ENCODE results near the gene SLC15A3. TPM values are rescaled to one million over a fixed set of nuclear protein-coding genes. Genes with fewer than 3 reads are reported as not detected.
A peak's percentile ranks its signal among the peaks of the same experiment; 100 is the strongest.

Gene SLC15A3
- total RNA-seq, 4 donors from 2014 or later: 24.1 to 61.0 (median 29.9) TPM

GRCh38 chr11:60924110-60924905 lies 27.7 kb downstream of the SLC15A3 start, which contains the start of gene TMEM132A:
Gene TMEM132A, plus strand, starts transcription at chr11:60924460. Its CDS starts 174 bp downstream, at chr11:60924634.
- H3K9me3 ChIP-seq: no peaks in the 10 kb centered on the region
- H3K36me3 ChIP-seq: peaks cover 34 to 42% (median 40%) of the 10 kb centered on the region in 4 donors
- H3K27ac ChIP-seq (replicated peaks in 1 of 4): peak within 1 kb of the TSS in 1 of 4 donors; percentile 12
- peak within 1 kb of the TSS; percentile 60 to 74 (median 73) for H3K4me3 ChIP-seq
- peaks cover 28 to 36% (median 31%) of the 10 kb centered on the region in 4 donors for H3K4me1 ChIP-seq
- intact Hi-C loops (cut with DNase I): no loop called here
- TF ChIP-seq POLR2AphosphoS5 (IDR thresholded peaks at IDR 0.05) (peak in 1 of 2 donors; percentile 74), POLR2A (IDR thresholded peaks at IDR 0.05; ENCODE audit: low read depth) (no peak), CTCF (IDR thresholded peaks at IDR 0.05) (peak in 1 of 3 experiments; percentile 9)
- peaks cover 0 to 35% (median 7%) of the 10 kb centered on the region in 4 donors for H3K27me3 ChIP-seq
- no peak for DNase-seq (ENCODE audit: extremely low spot score)
- WGBS: 1% methylated on average over 20 of the region's 69 CpGs

- H3K4me1 ChIP-seq: peaks cover 33 to 41% (median 36%) of the 10 kb centered on the region in 4 donors
- peak overlapping the region; percentile 60 to 74 (median 73) for H3K4me3 ChIP-seq
- 40% methylated on average over 1 of the region's 6 CpGs for WGBS
- H3K36me3 ChIP-seq: peaks cover 34 to 42% (median 39%) of the 10 kb centered on the region in 4 donors
- intact Hi-C loops (cut with DNase I): no loop called here
- no peak for TF ChIP-seq POLR2A (IDR thresholded peaks at IDR 0.05; ENCODE audit: low read depth)
- no peak for TF ChIP-seq EP300 (IDR thresholded peaks at IDR 0.05)
- TF ChIP-seq CTCF (IDR thresholded peaks at IDR 0.05): no peak
- TF ChIP-seq POLR2AphosphoS5 (IDR thresholded peaks at IDR 0.05): no peak
- H3K27ac ChIP-seq (replicated peaks in 1 of 4): no peak overlapping the region
- DNase-seq (ENCODE audit: extremely low spot score): no peak
- H3K9me3 ChIP-seq: no peaks in the 10 kb centered on the region
- peaks cover 0 to 35% (median 7%) of the 10 kb centered on the region in 4 donors for H3K27me3 ChIP-seq
Measured at GRCh38 chr11:60923800-60924109, 28.2 kb downstream of the SLC15A3 start.

- Histone ChIP-seq H3K27me3 (peaks cover 0 to 35% (median 7%) of the 10 kb centered on the region in 4 donors), H3K27ac (replicated peaks in 1 of 4) (no peak overlapping the region), H3K4me1 (peaks cover 37 to 44% (median 40%) of the 10 kb centered on the region in 4 donors), H3K36me3 (peaks cover 34 to 42% (median 39%) of the 10 kb centered on the region in 4 donors), H3K4me3 (no peak overlapping the region), H3K9me3 (no peaks in the 10 kb centered on the region)
- 67% methylated on average over 5 of the region's 5 CpGs for WGBS
- intact Hi-C loops (cut with DNase I): no loop called here
- DNase-seq (ENCODE audit: extremely low spot score): no peak
- TF ChIP-seq POLR2A (IDR thresholded peaks at IDR 0.05; ENCODE audit: low read depth) (no peak), POLR2AphosphoS5 (IDR thresholded peaks at IDR 0.05) (no peak), CTCF (IDR thresholded peaks at IDR 0.05) (no peak), EP300 (IDR thresholded peaks at IDR 0.05) (no peak)
Measured at GRCh38 chr11:60923326-60923725, 28.6 kb downstream of the SLC15A3 start.

GRCh38 chr11:60922906-60923305 lies 29.1 kb downstream of the SLC15A3 start:
- Histone ChIP-seq H3K4me3 (no peak overlapping the region), H3K27ac (replicated peaks in 1 of 4) (no peak overlapping the region), H3K4me1 (peaks cover 40 to 48% (median 42%) of the 10 kb centered on the region in 4 donors), H3K36me3 (peaks cover 34 to 42% (median 39%) of the 10 kb centered on the region in 4 donors), H3K9me3 (no peaks in the 10 kb centered on the region), H3K27me3 (peaks cover 0 to 35% (median 7%) of the 10 kb centered on the region in 4 donors)
- intact Hi-C loops (cut with DNase I): no loop called here
- 85% methylated on average over 6 of the region's 6 CpGs for WGBS
- DNase-seq (ENCODE audit: extremely low spot score): no peak
- TF ChIP-seq CTCF (IDR thresholded peaks at IDR 0.05) (no peak), EP300 (IDR thresholded peaks at IDR 0.05) (no peak), POLR2AphosphoS5 (IDR thresholded peaks at IDR 0.05) (no peak), POLR2A (IDR thresholded peaks at IDR 0.05; ENCODE audit: low read depth) (no peak)

Measured in esophagus muscularis mucosa (tissue), 4 donors.